IMR-90 (cell line): Measurements from ENCODE around the gene RIMBP2.

Source experiments
- POLR2A ChIP-seq: IDR thresholded peaks from 2 replicates; pipeline ENCODE4 v1.6.1; 2012; ENCODE audit warnings: mild to moderate bottlenecking, low read depth, low read length
- RCOR1 ChIP-seq: IDR thresholded peaks from 2 replicates; pipeline ENCODE4 v1.6.1; 2012; ENCODE audit warnings: mild to moderate bottlenecking, low read length, improper control_type of control experiment; ENCODE audit not compliant: insufficient replicate concordance
- RFX5 ChIP-seq: IDR thresholded peaks from 2 replicates; pipeline ENCODE4 v1.8.0; 2012; ENCODE audit warnings: low read depth, mild to moderate bottlenecking, low read length, moderate library complexity
- SMC3 ChIP-seq: fragments of 150-350 bp; IDR thresholded peaks from 2 replicates; pipeline ENCODE4 v1.6.1; 2016; ENCODE audit warnings: low read depth, mild to moderate bottlenecking, antibody characterized with exemption, low read length, moderate library complexity
- TF ChIP-seq, protein P1 (sequence below): conservative IDR thresholded peaks from 2 replicates; pipeline ENCODE4 v1.5.1; 2012; ENCODE audit warnings: mild to moderate bottlenecking, low read depth, low read length, improper control_type of control experiment

DNA sequence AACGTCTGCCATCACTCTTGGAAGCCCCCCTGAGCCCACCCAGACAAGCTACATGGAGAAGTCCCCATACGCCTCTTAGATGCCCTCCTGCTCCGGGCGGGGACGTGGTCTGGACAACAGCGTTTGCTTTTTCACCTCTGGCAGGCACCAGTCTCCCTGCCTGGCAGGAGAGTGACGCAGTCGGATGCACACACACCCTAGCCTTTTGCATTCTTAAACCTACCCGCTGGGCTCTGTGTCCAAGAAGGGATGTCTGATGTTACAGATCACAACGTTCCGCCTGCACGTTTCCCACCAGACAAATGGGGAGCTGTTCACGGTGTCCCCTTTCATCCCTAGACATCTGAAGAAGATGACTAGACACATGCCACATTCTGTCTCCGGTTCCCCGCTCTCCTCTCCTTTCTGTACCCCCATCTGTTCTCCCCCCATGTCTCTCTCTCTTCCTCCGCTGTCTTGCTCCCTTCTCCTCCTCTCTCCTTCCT is 100.2 kb downstream of the RIMBP2 start:
- TF ChIP-seq, protein P1, sequence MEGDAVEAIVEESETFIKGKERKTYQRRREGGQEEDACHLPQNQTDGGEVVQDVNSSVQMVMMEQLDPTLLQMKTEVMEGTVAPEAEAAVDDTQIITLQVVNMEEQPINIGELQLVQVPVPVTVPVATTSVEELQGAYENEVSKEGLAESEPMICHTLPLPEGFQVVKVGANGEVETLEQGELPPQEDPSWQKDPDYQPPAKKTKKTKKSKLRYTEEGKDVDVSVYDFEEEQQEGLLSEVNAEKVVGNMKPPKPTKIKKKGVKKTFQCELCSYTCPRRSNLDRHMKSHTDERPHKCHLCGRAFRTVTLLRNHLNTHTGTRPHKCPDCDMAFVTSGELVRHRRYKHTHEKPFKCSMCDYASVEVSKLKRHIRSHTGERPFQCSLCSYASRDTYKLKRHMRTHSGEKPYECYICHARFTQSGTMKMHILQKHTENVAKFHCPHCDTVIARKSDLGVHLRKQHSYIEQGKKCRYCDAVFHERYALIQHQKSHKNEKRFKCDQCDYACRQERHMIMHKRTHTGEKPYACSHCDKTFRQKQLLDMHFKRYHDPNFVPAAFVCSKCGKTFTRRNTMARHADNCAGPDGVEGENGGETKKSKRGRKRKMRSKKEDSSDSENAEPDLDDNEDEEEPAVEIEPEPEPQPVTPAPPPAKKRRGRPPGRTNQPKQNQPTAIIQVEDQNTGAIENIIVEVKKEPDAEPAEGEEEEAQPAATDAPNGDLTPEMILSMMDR: no peak
- TF ChIP-seq POLR2A (no peak), RCOR1 (no peak), RFX5 (no peak), SMC3 (no peak)
